ENCODE data around the gene SLC25A22. TPM values are rescaled to one million over a fixed set of nuclear protein-coding genes. Genes with fewer than 3 reads are reported as not detected.

The SLC25A22 gene
- polyA plus RNA-seq, 1 of the 3 experiments (the other 2 are of a cell fraction): 50.9 TPM

DNA sequence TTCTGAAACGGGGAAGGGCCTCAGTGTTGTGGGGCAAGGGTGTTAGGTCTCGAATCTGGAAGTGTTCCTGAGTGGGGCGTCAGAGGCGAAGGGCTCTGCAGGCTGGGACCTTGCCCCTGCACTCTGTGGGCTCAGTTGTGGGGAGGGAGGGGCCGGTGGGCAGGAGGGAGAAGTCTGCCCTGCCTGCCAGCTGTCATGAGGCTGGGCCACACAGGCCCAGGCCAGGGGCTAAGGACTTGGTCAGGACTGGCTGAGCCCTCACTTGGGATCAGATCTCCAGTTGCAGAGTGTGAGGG is 29.8 kb upstream of the SLC25A22 start, which contains the start of gene CRACR2B:
Gene CRACR2B, plus strand, starts transcription at position 23 of the 296 bp plus-strand sequence. CDS start 689 bp downstream, outside the sequence.
- H3K9me3 ChIP-seq: no peaks in the 10 kb centered on the region
- H2AFZ ChIP-seq (ENCODE audit: low read depth): no peak within 1 kb of the TSS
- no peaks in the 10 kb centered on the region for H3K27me3 ChIP-seq (ENCODE audit: insufficient read depth)
- H3K9me2 ChIP-seq: no peaks in the 10 kb centered on the region
- H3K9ac ChIP-seq: no peak within 1 kb of the TSS
- H3K27ac ChIP-seq (ENCODE audit: low read depth in 2 of 2, low read length in 1 of 2): no peak within 1 kb of the TSS
- 0 out of 2 replicates have a peak within 1 kb of the TSS, but pooled peaks have one; percentile 37 for H3K4me2 ChIP-seq
- peaks cover 0 to 19% of the 10 kb centered on the region in 2 experiments for H3K36me3 ChIP-seq (replicated peaks in 1 of 2; ENCODE audit: control insufficient read depth in 1 of 2, insufficient read depth in 2 of 2, low read length in 1 of 2)
- peaks cover 11 to 23% of the 10 kb centered on the region in 2 experiments; a peak in 2 of 4 replicates for H3K4me1 ChIP-seq (ENCODE audit: control insufficient read depth in 1 of 2, insufficient read depth in 2 of 2, low read depth in 1 of 2, low read length in 1 of 2)
- CTCF ChIA-PET: interaction anchor here (0.6 to 1.9 kb wide), 3 partner anchors 9 to 184 kb away, joined by 3 to 6 read pairs (median 3); partner anchors contain the start of gene PNPLA2
- peaks cover 7% of the 10 kb centered on the region for H4K20me1 ChIP-seq (ENCODE audit: insufficient read depth)
- no peaks in the 10 kb centered on the region for H3F3A ChIP-seq (replicated peaks; ENCODE audit: insufficient read depth)
- H3K79me2 ChIP-seq (ENCODE audit: insufficient read depth): peaks cover 19% of the 10 kb centered on the region
- DNase-seq: no peak
- peak within 1 kb of the TSS in 1 of 2 experiments; percentile 25; a peak in 1 of 4 replicates for H3K4me3 ChIP-seq (ENCODE audit: low read depth in 2 of 2, low read length in 1 of 2)
- POLR2A ChIA-PET: interaction anchor here (2.4 kb wide), 1 partner anchor 9 kb away, joined by 16 read pairs; the partner anchor contains the start of gene PNPLA2
- WGBS (ENCODE audit: low lambda C conversion rate): 97% methylated on average over 5 of the region's 5 CpGs
- TF ChIP-seq RXRA (IDR thresholded peaks at IDR 0.05; ENCODE audit: borderline replicate concordance, low read depth) (no peak), GABPA (IDR thresholded peaks at IDR 0.05; ENCODE audit: low read depth) (no peak), TEAD4 (IDR thresholded peaks at IDR 0.05; ENCODE audit: borderline replicate concordance, insufficient read depth) (no peak)

DNA sequence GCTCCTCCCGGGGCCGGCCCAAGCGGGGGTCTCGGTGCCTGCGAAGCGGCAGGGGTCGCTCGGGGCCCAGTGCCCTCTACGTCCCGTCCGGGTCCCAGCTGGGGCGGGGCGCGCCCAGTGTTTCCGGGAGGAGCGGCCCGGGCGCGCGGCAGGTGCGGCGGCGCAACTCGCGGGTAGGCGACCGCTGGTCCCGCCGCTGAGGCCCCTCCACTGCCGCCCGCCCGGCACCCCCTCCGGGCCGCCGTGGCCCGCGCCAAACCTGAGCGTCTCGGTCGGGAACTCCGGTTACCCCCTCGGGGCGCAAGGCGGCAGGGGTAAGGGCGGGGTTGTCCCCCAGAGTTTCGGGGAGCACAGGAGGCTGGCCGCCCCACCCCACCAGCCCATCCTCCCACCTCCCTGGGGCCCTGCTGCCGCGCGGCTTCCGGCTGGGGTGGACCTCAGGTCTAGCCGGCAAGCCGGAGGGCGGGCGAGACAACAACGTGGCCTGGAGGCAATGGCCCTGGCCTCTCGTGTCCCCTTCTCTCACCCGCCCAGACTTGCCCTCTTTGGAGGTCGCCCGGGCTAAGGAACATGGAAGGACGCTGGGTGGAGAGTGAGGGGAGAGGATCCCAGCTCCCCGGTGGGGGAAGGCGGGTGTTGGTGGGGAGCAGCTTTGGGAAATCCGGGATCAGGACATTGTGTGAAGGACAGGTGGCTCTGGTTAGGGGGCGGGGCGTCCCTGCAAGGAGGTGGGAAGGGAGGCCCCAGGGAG is 29.2 kb upstream of the SLC25A22 start:
- 66% methylated on average over 16 of the region's 66 CpGs for WGBS (ENCODE audit: low lambda C conversion rate)
- Histone ChIP-seq H3K4me3 (ENCODE audit: low read depth in 2 of 2, low read length in 1 of 2) (peak overlapping the region in 1 of 2 experiments; percentile 25; a peak in 1 of 4 replicates), H3K4me2 (0 out of 2 replicates have a peak overlapping the region, but pooled peaks have one; percentile 37), H3K9ac (no peak overlapping the region), H3K79me2 (ENCODE audit: insufficient read depth) (peaks cover 17% of the 10 kb centered on the region), H2AFZ (ENCODE audit: low read depth) (no peak overlapping the region), H3K9me3 (no peaks in the 10 kb centered on the region), H3K27me3 (ENCODE audit: insufficient read depth) (no peaks in the 10 kb centered on the region), H3K27ac (ENCODE audit: low read depth in 2 of 2, low read length in 1 of 2) (no peak overlapping the region), H3K4me1 (ENCODE audit: control insufficient read depth in 1 of 2, insufficient read depth in 2 of 2, low read depth in 1 of 2, low read length in 1 of 2) (peaks cover 11 to 21% of the 10 kb centered on the region in 2 experiments; a peak in 2 of 4 replicates), H4K20me1 (ENCODE audit: insufficient read depth) (peaks cover 11% of the 10 kb centered on the region), H3F3A (replicated peaks; ENCODE audit: insufficient read depth) (peaks cover 2% of the 10 kb centered on the region), H3K36me3 (replicated peaks in 1 of 2; ENCODE audit: control insufficient read depth in 1 of 2, insufficient read depth in 2 of 2, low read length in 1 of 2) (peaks cover 0 to 20% of the 10 kb centered on the region in 2 experiments), H3K9me2 (no peaks in the 10 kb centered on the region)
- peak; percentile 56 for DNase-seq
- ChIA-PET CTCF (interaction anchor here (0.6 to 1.9 kb wide), 4 partner anchors 8 to 185 kb away, joined by 3 to 6 read pairs (median 3); partner anchors contain the start of gene PNPLA2), POLR2A (interaction anchor here (2.4 kb wide), 1 partner anchor 8 kb away, joined by 16 read pairs; the partner anchor contains the start of gene PNPLA2)
- no peak for TF ChIP-seq FOSL2 (IDR thresholded peaks at IDR 0.05; ENCODE audit: borderline replicate concordance, low read depth)

DNA sequence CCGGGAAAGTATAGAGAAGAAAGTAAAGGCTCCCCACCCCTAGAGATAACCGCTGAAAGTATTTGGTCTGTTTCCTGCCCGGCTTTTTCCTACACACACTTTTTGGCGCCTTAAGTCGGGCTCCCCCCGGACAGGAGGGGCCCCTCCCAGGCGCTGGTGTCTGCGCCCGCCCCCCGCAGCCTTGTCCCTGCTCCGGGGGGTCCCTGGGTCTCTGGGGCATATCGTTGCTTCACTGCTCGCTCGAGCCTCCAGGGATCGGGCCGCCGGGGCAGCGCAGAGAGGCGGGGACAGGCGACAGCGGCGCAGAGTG is 28.7 kb upstream of the SLC25A22 start:
- H3K79me2 ChIP-seq (ENCODE audit: insufficient read depth): peaks cover 15% of the 10 kb centered on the region
- no peaks in the 10 kb centered on the region for H3K27me3 ChIP-seq (ENCODE audit: insufficient read depth)
- peaks cover 12 to 19% of the 10 kb centered on the region in 2 experiments; a peak in 3 of 4 replicates for H3K4me1 ChIP-seq (ENCODE audit: control insufficient read depth in 1 of 2, insufficient read depth in 2 of 2, low read depth in 1 of 2, low read length in 1 of 2)
- H3K36me3 ChIP-seq (replicated peaks in 1 of 2; ENCODE audit: control insufficient read depth in 1 of 2, insufficient read depth in 2 of 2, low read length in 1 of 2): peaks cover 0 to 21% of the 10 kb centered on the region in 2 experiments
- H3K27ac ChIP-seq (ENCODE audit: low read depth in 2 of 2, low read length in 1 of 2): no peak overlapping the region
- ChIA-PET POLR2A (no interaction called here), CTCF (interaction anchor here (1.0 kb wide), 1 partner anchor 12 kb away, joined by 3 read pairs; no protein-coding TSS in a partner anchor)
- 57% methylated on average over 14 of the region's 22 CpGs for WGBS (ENCODE audit: low lambda C conversion rate)
- 0 out of 2 replicates have a peak overlapping the region, but pooled peaks have one; percentile 37 for H3K4me2 ChIP-seq
- H4K20me1 ChIP-seq (ENCODE audit: insufficient read depth): peaks cover 17% of the 10 kb centered on the region
- TF ChIP-seq FOXJ3 (CRISPR knock-in tag; IDR thresholded peaks at IDR 0.05) (no peak), POLR2AphosphoS5 (IDR thresholded peaks at IDR 0.05; ENCODE audit: low read depth, low read length) (no peak), ZBTB33 (IDR thresholded peaks at IDR 0.05; ENCODE audit: borderline replicate concordance, low read depth) (no peak), FOSL2 (IDR thresholded peaks at IDR 0.05; ENCODE audit: borderline replicate concordance, low read depth) (no peak), MAX (IDR thresholded peaks at IDR 0.05; ENCODE audit: low read depth) (no peak)
- TF ChIP-seq, protein P1, sequence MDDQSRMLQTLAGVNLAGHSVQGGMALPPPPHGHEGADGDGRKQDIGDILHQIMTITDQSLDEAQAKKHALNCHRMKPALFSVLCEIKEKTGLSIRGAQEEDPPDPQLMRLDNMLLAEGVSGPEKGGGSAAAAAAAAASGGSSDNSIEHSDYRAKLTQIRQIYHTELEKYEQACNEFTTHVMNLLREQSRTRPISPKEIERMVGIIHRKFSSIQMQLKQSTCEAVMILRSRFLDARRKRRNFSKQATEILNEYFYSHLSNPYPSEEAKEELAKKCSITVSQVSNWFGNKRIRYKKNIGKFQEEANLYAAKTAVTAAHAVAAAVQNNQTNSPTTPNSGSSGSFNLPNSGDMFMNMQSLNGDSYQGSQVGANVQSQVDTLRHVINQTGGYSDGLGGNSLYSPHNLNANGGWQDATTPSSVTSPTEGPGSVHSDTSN (IDR thresholded peaks at IDR 0.05): no peak; the same call in 1 of the 2 replicates
- no peaks in the 10 kb centered on the region for H3K9me3 ChIP-seq
- H3K4me3 ChIP-seq (ENCODE audit: low read depth in 2 of 2, low read length in 1 of 2): peak overlapping the region in 1 of 2 experiments; percentile 25; a peak in 1 of 4 replicates
- H3K9me2 ChIP-seq: no peaks in the 10 kb centered on the region
- H2AFZ ChIP-seq (ENCODE audit: low read depth): no peak overlapping the region
- no peak overlapping the region for H3K9ac ChIP-seq
- peaks cover 4% of the 10 kb centered on the region for H3F3A ChIP-seq (replicated peaks; ENCODE audit: insufficient read depth)
- no peak for DNase-seq
